GM12891 (cell line): Measurements from ENCODE around the gene ARHGAP45.

Source experiments
- DNase-seq: peaks from one replicate; pipeline ENCODE4 v3.0.0; 2011; ENCODE audit warnings: low spot score; ENCODE audit not compliant: insufficient read length
- FAIRE-seq: peaks from 2 replicates; lab custom pipeline; 2011; peaks lifted over from hg19 to GRCh38; lab: Jason Lieb, UNC
- PAX5 ChIP-seq: IDR thresholded peaks from 2 replicates; pipeline ENCODE4 v1.6.1; 2011; ENCODE audit warnings: low read length, moderate library complexity, mild to moderate bottlenecking; ENCODE audit not compliant: insufficient read depth, severe bottlenecking
- POLR2A ChIP-seq: IDR thresholded peaks from 2 replicates; pipeline ENCODE4 v1.6.1; 2011; ENCODE audit warnings: low read depth, low read length, control low read depth
- POLR2AphosphoS5 ChIP-seq: IDR thresholded peaks from 2 replicates; pipeline ENCODE4 v1.6.1; 2011; ENCODE audit warnings: low read depth, low read length, control low read depth
- POU2F2 ChIP-seq: IDR thresholded peaks from 2 replicates; pipeline ENCODE4 v1.6.1; 2011; ENCODE audit warnings: low read depth, mild to moderate bottlenecking, control low read depth, low read length, moderate library complexity
- SPI1 ChIP-seq: IDR thresholded peaks from 2 replicates; pipeline ENCODE4 v1.6.1; 2011; ENCODE audit warnings: low read depth, low read length, control low read depth
- TAF1 ChIP-seq: IDR thresholded peaks from 2 replicates; pipeline ENCODE4 v1.6.1; 2011; ENCODE audit warnings: low read depth, low read length, control low read depth

ARHGAP45 gene

DNA sequence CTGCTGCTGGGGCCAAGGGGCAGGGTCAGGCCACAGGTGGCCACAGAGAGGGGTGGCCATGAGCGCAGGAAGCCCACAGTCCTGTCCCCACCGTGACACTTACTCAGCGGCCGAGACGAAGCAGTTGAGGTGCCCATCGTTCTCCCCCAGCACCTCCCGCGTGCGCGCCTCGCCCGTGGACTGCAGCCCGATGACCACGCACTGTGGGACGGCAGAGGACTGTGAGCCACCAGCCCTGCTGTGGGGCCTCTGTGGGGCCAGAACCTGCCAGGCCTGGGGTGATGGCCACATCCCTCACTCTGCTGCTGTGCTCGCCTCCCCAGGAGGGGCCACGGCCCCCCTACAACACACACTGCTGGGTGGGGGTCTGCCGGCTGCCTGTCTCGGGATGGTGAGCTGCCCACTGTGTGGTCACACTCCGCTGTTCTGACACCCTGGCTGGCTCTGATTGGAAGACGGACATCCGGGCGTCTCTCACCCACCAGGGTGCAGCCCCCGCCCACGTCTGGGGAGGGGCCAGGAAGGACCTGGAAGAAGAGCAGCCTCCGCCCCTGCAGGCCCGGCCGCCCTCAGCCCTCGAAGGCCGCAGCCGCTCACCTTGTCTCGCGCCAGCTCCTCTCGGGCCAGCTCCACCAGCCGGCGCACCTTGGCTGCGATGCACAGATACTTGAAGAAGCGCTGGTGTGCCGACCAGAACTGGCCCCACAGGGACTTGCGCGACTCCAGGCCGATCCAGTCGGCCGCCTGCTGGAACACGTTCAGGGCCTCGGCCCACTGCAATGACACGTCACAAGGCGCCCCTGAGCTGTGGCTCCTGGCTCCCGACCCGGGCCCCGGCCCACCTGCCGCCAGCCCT, 50.0 kb downstream of the ARHGAP45 start:
- FAIRE-seq (no peak), DNase-seq (no peak)
- TF ChIP-seq POLR2AphosphoS5 (no peak), PAX5 (no peak), TAF1 (no peak), POU2F2 (no peak), SPI1 (no peak), POLR2A (no peak)

DNA sequence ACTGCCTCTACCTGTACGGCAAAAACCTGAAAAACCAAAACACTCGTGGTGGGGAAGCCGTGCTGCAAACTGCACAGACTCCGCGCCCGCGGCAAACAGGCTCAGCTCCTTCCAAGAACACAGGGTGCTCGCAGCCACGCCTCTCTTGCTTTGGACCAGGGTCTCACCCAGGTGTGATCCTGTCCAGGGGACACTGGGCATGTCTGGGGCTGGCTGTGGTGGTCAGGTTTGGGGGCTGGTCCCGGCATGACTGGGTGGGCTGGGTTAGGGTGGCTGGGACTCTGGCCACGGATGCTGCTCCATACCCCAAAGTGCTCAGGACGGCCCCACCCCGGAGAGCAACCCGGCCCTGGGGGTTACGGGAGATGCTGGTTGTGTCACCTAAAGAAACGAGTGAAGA, 50.7 kb downstream of the ARHGAP45 start:
- TF ChIP-seq POLR2AphosphoS5 (no peak), PAX5 (no peak), SPI1 (no peak)
- FAIRE-seq (no peak), DNase-seq (no peak)

DNA sequence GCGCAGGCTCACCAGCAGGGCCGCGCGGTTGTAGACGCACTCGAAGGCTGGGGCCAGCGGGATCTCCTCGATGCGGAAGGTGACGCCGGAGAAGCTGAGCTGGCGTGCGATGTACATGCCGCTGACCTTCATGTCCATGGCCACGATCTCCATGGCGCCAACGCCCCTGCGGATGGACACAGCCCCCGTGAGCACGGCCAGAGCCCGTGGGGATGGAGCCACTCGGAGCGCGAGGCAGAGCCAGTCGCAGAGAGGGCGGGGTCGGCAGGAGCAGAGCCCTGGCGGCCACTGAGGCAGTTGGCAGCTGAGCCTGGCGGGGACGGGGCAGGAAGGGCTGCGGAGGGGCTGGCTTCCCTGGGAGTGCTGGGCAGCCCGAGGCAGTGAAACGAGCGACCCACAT, 52.0 kb downstream of the ARHGAP45 start:
- DNase-seq: no peak

GRCh38 chr19:1119475-1120217, 52.7 kb downstream of the ARHGAP45 start:
- no peak for FAIRE-seq
- no peak for DNase-seq
- TF ChIP-seq POU2F2: no peak
- no peak for TF ChIP-seq PAX5
- TF ChIP-seq POLR2A: no peak
- TF ChIP-seq SPI1: no peak
- TF ChIP-seq TAF1: no peak
- TF ChIP-seq POLR2AphosphoS5: no peak

More for the DNA sequence above, 52.0 kb downstream of the ARHGAP45 start:
- no peak for FAIRE-seq
- no peak for TF ChIP-seq POLR2AphosphoS5
- TF ChIP-seq TAF1: no peak
- TF ChIP-seq PAX5: no peak
- no peak for TF ChIP-seq SPI1
- TF ChIP-seq POLR2A: no peak
- no peak for TF ChIP-seq POU2F2

DNA sequence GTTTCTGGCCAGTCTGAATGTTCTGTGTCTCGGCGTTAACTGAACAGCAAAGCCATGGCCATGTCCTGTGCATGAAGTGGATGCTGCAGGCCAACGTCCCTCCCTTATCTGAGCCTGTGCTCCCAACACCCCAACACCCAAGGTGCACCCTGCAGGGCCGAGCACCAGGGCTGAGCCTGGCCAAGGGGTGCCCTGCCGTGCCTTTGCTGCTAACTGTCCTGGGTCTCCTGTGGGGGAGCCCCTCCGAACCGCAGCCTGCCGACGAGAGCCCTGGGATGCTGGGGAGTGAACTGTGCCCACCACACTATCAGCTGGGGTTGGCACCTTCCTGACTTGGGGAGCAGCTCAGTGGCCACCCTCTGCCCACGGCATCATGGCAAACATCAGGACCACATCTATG, 54.4 kb downstream of the ARHGAP45 start:
- DNase-seq: no peak
- no peak for TF ChIP-seq TAF1
- TF ChIP-seq POU2F2: no peak
- no peak for TF ChIP-seq POLR2A
- TF ChIP-seq POLR2AphosphoS5: no peak
- TF ChIP-seq PAX5: no peak
- no peak for TF ChIP-seq SPI1
- no peak for FAIRE-seq

- FAIRE-seq (no peak), DNase-seq (no peak)
These were observed 55.3 kb downstream of the ARHGAP45 start for GRCh38 chr19:1122021-1122971.

DNA sequence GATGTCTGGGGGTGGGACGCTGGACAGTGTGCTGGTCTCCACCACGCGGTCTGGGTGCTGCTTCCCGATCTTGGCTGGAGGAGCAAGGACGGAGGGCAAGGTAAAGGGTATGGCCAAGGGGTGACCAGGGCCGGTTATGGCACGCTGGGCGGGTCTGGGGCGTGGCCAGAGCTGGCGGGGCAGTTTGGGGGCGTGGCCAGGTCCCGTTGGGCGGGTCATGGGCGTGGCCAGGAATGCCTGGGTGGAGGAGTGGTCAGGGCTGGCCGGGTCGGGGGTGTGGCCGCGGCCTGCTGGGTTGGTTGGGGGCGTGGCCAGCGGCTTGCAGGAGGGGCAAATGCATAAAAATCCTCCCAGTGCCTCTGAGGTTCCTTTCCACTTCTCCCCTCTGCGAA, 56.0 kb downstream of the ARHGAP45 start:
- FAIRE-seq: peak; percentile 94
- TF ChIP-seq POU2F2 (peak; percentile 59; the same call in 1 of the 2 replicates), POLR2AphosphoS5 (no peak)

More at GRCh38 chr19:1122021-1122971, 55.3 kb downstream of the ARHGAP45 start:
- TF ChIP-seq SPI1 (no peak), POLR2A (no peak), POU2F2 (no peak), POLR2AphosphoS5 (no peak), TAF1 (no peak), PAX5 (no peak)

DNA sequence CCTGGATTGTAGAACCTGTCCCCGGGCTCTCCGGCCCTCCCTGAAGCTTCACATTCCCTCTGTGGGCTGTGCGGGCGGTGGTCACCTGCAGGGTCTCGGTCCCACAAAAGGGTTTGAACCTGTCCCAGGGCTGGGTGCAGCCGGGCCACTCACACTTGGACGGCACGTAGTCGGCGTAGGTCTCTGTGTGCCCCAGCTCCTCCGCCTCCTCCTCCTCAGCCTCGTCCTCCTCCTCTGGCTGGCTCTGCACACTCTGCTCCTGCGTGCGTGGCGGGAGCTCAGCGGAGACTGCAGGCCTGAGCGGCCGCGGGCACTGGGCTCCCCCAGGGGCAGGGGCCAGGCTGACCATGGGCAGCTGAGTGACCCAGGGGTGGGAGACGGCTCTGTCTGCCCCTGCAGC, 56.4 kb downstream of the ARHGAP45 start:
- TF ChIP-seq POLR2AphosphoS5 (no peak), POLR2A (no peak), TAF1 (no peak), PAX5 (no peak), POU2F2 (no peak)
- DNase-seq: no peak
- FAIRE-seq: no peak

More for the DNA sequence above, 56.0 kb downstream of the ARHGAP45 start:
- DNase-seq: peak; percentile 98

GRCh38 chr19:1123885-1124677, 57.1 kb downstream of the ARHGAP45 start:
- no peak for TF ChIP-seq POLR2A
- no peak for TF ChIP-seq POU2F2
- no peak for TF ChIP-seq POLR2AphosphoS5
- TF ChIP-seq PAX5: no peak
- no peak for TF ChIP-seq TAF1
- no peak for TF ChIP-seq SPI1
- DNase-seq (no peak), FAIRE-seq (no peak)
